Keratinocyte (primary cell): ENCODE measurements around the gene UPP1.

ENCODE experiments used
- EZH2 ChIP-seq: IDR thresholded peaks from one replicate; pipeline ENCODE4 v1.6.1; 2012; ENCODE audit warnings: inconsistent platforms, mild to moderate bottlenecking, low read length, moderate library complexity
- TF ChIP-seq, protein P1 (sequence below), 3 experiments: IDR thresholded peaks in 1 of 3; conservative IDR thresholded peaks in 1 of 3; optimal IDR thresholded peaks in 1 of 3; 2 replicates in 2 of 3; 3 replicates in 1 of 3; pipeline versions ENCODE3 to v1.5.1; 2011; ENCODE audit warnings: low read length in 3 of 3, mild to moderate bottlenecking in 3 of 3, moderate library complexity in 2 of 3, control low read depth in 1 of 3, inconsistent platforms in 1 of 3; ENCODE audit not compliant: insufficient read depth in 2 of 3; ENCODE audit errors: extremely low read depth in 1 of 3

DNA sequence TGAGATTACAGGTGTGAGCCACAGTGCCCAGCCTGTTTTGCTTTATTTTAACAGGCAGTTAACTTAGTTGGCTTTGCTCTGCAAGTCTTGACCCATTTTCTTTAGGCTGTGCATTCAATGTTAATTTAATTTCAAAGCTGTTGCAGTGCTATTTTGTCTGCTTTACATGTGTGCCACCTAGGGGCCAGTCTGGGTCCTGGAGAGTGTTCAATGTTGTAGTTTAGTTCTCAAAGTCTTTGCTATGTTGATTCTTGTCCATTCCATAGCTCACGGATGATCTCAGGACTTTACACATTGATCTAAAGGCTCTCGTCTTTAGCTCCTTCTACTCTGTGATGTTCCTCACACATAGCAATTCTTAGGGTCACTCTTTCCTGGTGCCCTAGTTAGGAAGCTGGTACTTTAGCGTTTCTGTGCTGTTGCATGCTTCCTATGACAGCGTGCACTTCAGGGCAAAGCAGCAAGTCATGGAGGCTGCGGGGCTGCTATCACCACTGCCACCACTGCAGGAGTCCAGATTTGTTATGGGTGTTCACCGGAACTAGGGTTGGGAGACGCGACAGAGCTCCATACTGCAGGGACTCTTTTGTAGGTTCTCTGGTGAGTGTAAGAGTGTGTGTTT is 65.8 kb downstream of the UPP1 start:
- TF ChIP-seq, protein P1, sequence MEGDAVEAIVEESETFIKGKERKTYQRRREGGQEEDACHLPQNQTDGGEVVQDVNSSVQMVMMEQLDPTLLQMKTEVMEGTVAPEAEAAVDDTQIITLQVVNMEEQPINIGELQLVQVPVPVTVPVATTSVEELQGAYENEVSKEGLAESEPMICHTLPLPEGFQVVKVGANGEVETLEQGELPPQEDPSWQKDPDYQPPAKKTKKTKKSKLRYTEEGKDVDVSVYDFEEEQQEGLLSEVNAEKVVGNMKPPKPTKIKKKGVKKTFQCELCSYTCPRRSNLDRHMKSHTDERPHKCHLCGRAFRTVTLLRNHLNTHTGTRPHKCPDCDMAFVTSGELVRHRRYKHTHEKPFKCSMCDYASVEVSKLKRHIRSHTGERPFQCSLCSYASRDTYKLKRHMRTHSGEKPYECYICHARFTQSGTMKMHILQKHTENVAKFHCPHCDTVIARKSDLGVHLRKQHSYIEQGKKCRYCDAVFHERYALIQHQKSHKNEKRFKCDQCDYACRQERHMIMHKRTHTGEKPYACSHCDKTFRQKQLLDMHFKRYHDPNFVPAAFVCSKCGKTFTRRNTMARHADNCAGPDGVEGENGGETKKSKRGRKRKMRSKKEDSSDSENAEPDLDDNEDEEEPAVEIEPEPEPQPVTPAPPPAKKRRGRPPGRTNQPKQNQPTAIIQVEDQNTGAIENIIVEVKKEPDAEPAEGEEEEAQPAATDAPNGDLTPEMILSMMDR (optimal IDR thresholded peaks at IDR 0.05 in 1 of 3, IDR thresholded peaks at IDR 0.05 in 1 of 3, conservative IDR thresholded peaks at IDR 0.05 in 1 of 3; ENCODE audit: extremely low read depth in 1 of 3, insufficient read depth in 2 of 3, low read length in 3 of 3), result peak; percentile 71 to 72 (median 71)
- TF ChIP-seq EZH2, result no peak
